D721Med (cell line): ENCODE measurements around the gene LARP4.
"Not testable (repeated sequence)": the region's sequence is repeated elsewhere in the genome, so short reads cannot be mapped to it uniquely, and the experiment has no call there.

ENCODE experiments used
- DNase-seq: peaks from one replicate; pipeline ENCODE4 v3.0.0; 2011; ENCODE audit warnings: low spot score; ENCODE audit not compliant: insufficient read length
- FAIRE-seq: peaks from 2 replicates; lab custom pipeline; 2011; peaks lifted over from hg19 to GRCh38; lab: Jason Lieb, UNC
- TF ChIP-seq, protein P1 (sequence below): IDR thresholded peaks from 2 replicates; pipeline ENCODE4 v1.5.1; 2012; ENCODE audit warnings: mild to moderate bottlenecking, control low read depth; ENCODE audit not compliant: insufficient read depth; ENCODE audit errors: missing control alignments

LARP4 gene

DNA sequence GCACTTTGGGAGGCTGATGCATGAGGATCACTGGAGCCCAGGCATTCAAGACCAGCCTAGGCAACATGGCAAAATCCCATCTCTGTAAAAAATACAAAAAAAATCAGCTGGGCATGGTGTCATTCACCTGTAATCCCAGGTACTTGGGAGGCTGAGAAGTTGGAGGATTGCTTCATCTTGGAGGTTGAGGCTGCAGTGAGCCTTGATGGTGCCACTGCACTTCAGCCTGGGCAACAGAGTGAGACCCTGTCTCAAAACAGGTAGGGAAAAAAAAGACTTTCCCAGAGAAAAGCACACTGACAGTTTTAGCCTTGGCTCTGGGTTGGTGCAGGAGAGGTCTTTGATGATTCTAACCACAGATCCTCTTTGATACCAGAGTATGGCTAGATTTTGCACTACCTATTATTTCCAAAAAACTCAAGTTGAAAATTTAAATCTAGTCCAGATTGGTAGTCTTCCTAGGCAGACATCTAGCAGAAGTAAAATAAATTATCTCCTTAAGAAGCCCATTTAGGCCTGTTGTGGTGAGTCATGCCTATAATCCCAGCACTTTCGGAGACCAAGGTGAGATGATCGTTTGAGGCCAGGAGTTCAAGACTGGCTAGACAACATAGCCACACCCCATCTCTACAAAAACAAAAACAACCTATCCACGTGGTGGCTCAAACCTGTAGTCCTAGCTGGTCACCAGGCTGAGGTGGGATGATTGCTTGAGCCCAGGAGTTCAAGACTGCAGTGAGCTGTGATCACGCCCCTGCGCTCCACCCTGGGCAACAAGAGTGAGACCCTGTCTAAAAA lies 18.6 kb downstream of the LARP4 start:
- DNase-seq (no peak), FAIRE-seq (no peak)
- TF ChIP-seq, protein P1, sequence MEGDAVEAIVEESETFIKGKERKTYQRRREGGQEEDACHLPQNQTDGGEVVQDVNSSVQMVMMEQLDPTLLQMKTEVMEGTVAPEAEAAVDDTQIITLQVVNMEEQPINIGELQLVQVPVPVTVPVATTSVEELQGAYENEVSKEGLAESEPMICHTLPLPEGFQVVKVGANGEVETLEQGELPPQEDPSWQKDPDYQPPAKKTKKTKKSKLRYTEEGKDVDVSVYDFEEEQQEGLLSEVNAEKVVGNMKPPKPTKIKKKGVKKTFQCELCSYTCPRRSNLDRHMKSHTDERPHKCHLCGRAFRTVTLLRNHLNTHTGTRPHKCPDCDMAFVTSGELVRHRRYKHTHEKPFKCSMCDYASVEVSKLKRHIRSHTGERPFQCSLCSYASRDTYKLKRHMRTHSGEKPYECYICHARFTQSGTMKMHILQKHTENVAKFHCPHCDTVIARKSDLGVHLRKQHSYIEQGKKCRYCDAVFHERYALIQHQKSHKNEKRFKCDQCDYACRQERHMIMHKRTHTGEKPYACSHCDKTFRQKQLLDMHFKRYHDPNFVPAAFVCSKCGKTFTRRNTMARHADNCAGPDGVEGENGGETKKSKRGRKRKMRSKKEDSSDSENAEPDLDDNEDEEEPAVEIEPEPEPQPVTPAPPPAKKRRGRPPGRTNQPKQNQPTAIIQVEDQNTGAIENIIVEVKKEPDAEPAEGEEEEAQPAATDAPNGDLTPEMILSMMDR, result no peak

DNA sequence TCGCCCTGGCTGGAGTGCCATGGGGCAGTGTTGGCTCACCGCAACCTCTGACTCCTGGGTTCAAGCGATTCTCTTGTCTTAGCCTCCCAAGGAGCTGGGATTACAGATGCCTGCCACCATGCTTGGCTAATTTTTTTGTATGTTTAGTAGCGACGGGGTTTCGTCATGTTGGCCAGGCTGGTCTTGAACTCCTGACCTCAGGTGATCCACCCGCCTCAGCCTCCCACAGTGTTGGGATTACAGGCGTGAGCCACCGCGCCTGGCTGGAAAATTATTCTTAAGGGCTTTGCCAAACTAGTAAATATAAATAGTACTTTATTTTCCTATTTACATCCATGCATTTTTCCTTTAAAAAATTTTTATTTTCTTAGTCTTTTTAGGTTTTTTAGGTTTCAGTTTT lies 22.2 kb downstream of the LARP4 start:
- FAIRE-seq, DNase-seq: not testable (repeated sequence)

DNA sequence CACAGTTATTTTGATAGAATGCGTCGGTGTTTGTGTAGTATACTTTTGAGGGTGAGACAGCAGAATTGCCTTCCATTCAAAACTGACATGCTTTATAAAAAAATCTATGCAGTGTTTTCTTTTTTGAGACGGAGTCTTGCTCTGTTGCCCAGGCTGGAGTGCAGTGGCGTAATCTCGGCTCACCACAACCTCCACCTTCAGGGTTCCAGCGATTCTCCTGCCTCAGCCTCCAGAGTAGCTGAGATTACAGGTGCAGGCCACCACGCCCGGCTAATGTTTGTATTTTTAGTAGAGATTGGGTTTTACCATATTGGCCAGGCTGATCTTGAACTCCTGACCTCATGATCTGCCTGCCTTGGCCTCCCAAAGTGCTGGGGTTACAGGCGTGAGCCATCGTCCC lies 22.7 kb downstream of the LARP4 start:
- not testable (repeated sequence) for DNase-seq, FAIRE-seq

DNA sequence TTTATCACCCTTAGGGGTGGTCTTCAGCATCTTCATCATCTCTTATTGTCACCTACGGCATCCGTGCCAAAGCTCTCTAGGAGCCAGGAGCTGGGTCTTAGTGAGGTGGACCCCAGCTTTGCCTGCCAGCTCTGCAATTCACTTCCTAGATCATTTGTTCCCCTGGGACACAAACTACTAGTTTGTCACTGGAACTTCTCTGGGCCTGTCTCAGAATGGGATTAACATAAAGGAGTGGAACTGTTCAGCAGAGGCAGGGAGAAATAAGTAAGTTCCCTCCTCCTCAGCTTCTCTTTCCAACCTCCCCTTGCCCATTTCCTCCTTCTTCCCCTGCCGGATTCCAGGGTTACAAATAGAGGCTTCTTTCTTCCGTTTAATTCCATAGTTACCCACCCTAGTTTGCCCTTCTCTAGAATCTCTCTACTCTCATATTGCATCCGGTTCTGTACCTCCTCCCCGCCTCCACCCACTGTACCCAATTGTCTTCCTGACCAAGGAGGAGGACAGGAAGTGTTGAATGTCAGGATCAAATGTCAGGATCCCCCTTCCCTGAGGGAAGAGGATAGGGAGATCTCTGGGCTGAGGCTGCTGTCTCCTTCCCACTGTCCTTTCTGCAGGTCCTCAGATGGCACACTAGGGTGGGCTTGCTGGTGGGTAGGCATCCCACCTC lies 25.0 kb downstream of the LARP4 start:
- DNase-seq (no peak), FAIRE-seq (no peak)
- TF ChIP-seq, protein P1, result no peak

DNA sequence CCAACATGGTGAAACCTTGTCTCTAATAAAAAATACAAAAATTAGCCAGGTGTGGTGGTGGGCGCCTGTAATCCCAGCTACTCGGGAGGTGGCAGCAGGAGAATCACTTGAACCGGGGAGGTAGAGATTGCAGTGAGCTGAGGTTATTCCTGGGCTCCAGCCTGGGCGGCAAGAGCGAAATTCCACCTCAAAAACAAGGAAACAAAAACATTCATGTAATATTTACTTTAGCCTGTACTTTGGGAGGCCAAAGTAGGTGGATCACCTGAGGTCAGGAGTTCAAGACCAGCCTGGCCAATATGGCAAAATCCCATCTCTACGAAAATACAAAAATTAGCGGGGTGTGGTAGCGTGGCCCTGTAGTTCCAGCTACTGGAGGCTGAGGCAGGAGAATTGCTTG lies 31.0 kb downstream of the LARP4 start:
- not testable (repeated sequence) for DNase-seq, FAIRE-seq

DNA sequence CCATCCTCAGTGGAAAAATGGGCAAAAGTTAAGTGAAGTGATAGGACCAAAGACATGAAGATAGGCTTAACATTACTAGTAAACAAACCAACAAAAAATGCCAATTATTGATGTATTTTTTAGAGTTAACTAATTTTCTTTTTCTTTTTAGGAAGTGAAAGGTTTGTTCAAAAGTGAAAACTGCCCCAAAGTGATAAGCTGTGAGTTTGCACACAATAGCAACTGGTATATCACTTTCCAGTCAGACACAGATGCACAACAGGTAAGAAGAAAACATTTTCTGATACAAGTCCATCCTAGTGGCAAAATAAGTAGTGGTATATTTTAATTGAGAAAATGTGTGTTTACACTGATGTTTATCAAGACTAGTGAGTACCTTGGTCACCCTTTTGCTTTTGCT lies 39.6 kb downstream of the LARP4 start:
- TF ChIP-seq, protein P1, result no peak
- DNase-seq (no peak), FAIRE-seq (no peak)

DNA sequence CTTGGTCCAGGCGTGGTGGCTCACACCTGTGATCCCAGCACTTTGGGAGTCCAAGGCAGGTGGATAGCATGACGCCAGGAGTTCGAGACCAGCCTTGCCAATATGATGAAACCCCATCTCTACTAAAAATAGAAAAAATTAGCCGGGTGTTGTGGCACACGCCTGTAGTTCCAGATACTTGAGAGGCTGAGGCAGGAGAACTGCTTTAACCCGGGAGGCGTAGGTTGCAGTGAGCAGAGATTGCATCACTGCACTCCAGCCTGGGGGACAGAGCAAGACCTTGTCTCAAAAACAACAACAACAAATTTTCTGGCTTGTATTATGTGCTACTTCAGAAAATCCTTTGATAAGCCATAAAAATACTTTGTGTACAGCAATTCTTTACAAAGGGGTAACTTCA lies 41.1 kb downstream of the LARP4 start:
- TF ChIP-seq, protein P1, result no peak
- no peak for FAIRE-seq
- no peak for DNase-seq

DNA sequence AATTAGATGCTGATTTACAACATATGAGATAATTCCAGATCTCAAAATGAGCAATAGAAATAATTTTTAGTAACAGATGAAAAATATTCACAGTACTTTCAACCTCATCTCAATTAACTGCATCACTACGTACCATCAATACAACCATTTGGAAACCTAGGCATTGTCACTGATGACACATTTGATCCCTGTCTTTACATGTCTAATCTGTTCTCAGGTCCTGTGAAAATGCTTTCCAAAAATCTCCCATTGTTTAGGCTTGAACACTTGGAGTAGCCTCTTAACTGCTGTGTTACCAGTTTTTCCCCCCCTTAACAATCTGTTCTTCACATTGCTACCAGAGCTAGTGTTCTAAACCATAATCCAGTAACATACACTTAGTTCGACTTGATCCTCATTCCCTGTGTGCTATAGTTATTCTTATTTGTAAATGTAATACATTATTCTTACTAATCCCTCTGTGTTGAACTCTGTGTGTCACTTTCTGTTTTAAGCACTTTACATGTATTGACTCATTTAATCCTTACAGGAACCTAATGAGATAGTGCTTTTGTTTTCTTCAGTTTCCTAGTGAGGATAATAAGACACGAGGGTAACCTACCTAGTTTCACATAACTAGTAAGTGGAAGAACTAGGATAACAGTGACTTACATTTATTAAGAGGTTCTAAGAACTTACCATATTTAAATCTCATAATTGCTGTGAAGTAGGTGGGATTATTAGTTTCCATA lies 41.7 kb downstream of the LARP4 start:
- TF ChIP-seq, protein P1, result no peak
- peak; percentile 66 for FAIRE-seq

DNA sequence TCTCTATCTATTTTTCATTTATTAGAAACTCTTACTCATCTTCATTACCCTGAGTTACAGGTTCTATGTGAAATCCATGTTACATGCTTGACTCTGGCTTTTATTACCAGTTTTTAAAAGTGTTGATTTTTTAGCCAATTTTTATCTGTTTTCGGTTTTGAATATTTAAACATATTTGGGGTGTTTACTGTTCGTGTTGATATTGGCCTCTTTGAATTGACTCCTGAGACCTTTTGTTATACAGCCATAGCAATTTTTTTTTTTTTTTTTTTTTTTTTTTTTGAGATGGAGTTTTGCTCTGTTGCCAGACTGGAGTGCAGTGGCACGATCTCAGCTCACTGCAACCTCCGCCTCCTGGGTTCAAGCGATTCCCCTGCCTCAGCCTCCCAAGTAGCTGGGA lies 49.0 kb downstream of the LARP4 start:
- DNase-seq, FAIRE-seq: not testable (repeated sequence)

More for the DNA sequence above, 41.7 kb downstream of the LARP4 start:
- no peak for DNase-seq
